Measurements from ENCODE around the gene PPFIBP2.

- no peak for TF ChIP-seq CTCF (IDR thresholded peaks at IDR 0.05)
- TF ChIP-seq EZH2phosphoT487 (IDR thresholded peaks at IDR 0.05), result no peak
These were observed 49.5 kb downstream of the PPFIBP2 start for GRCh38 chr11:7563281-7563680.

All from neural progenitor cell (in vitro differentiated cells).